Glomerular visceral epithelial cell (primary cell): Measurements from ENCODE around the gene SLC6A18.
"Not testable (repeated sequence)": the region's sequence is repeated elsewhere in the genome, so short reads cannot be mapped to it uniquely, and the experiment has no call there.

Experiments used
- DNase-seq: peaks from one replicate; pipeline ENCODE4 v3.0.0-alpha.2; 2016; ENCODE audit errors: extremely low spot score

The SLC6A18 gene

DNA sequence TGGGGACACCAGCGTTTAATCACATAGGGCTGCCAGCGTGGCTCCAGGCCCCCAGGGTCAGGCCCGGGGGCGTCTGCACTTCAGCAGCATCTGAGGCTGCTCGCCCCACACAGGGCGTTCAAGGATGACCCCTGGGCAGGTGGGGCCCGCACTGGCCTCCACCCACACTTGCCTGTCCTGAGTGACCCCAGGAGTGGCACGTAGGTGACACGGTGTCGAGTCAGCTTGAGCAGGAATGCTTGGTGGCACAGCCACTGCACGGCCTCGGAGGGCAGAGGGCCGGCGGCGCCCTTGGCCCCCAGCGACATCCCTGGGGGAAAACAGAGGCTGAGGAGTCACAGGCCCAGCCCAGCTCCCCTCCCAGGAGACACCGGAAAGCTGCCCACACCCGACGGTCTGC is 29.0 kb downstream of the SLC6A18 start:
- DNase-seq, result peak; percentile 37

- DNase-seq, result peak; percentile 36
Observed at GRCh38 chr5:1255081-1255561, 29.9 kb downstream of the SLC6A18 start.

DNA sequence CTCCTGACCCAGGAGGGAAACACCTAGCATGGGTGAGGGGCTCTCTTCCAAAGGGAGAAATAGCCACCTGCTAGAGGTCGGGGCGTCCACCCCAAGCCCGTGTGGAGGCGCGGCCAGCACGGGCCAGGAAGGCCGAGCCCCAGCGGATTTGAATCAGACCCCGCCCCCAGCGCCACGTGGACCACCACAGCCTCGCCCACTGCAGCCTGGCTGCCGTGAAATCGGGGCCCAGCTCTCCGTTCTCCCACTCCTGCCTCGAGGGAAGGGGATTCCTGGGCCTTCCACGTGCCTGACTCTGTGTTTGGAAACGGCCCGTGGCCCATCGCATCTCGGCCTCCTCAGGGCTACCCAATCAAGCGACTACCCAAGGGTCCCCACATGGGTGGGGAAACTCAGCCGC is 31.6 kb downstream of the SLC6A18 start:
- DNase-seq, result no peak

GRCh38 chr5:1257363-1257762 is 32.2 kb downstream of the SLC6A18 start:
- no peak for DNase-seq

DNA sequence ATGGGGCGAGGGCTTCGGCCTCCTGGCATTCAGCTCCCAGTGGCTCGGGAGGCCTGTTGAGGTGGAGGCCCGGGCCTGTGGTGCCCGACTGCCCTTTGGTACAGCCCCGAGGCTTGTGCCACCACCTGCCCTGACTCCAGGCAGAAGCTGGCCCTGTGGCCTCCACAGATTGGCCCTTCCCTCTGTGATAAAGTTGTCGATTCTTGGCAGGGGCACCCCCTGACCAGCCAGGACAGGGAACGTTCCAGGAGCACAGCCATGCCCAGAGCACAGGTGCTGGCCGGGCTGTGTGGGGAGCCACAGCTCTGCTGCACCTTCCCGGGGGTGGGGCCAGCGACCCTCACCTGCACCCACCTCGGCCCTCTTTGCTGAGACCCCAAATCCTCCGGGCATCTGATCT is 32.7 kb downstream of the SLC6A18 start:
- DNase-seq, result no peak

DNA sequence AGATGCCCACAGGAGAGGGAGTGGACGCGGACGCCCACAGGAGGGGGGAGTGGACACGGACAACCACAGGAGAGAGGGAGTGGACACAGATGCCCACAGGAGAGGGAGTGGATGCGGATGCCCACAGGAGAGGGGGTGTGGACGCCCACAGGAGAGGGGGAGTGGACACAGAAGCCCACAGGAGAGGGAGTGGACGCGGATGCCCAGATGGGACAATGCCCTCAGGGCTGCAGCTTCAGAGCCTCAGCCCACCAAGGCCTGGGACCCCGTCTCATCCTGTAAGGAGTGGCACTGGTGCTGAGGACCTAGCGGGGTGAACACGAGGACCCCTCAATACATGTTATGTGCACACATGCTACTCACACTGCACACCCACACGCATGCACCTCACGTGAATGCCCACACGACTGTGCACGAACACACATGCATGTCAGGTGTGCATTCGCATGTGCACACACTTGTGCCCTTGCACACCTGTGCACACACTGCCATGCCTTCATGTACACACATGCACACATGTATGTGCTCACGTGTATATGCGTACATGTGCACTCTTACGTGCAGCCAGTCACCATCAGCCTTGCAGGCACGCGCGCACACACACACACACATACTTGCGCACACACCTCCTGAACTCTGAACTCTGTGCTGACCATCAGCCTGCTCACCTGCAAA is 34.8 kb downstream of the SLC6A18 start:
- DNase-seq, result no peak

DNA sequence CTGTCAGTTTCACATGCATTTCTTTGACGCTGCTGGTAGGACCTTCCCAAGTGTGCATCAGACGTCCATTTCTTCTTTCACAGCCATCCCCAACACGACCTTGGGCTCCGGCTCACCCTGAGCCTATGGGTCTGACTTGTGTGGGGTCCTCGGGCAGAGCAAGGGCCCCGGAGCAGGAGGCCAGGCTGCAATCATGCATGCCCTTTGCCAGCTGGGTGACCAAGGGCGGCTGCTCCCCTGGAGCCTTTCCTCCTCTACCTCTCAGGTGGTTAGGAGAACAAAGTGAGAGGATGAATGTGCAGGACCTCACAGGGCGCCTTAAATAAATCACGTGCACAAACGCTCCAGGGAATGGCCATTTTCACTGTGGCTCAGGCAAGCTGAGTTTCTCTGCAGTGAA is 36.5 kb downstream of the SLC6A18 start:
- DNase-seq, result no peak

- DNase-seq, result no peak
Observed at GRCh38 chr5:1262381-1262780, 37.2 kb downstream of the SLC6A18 start.

DNA sequence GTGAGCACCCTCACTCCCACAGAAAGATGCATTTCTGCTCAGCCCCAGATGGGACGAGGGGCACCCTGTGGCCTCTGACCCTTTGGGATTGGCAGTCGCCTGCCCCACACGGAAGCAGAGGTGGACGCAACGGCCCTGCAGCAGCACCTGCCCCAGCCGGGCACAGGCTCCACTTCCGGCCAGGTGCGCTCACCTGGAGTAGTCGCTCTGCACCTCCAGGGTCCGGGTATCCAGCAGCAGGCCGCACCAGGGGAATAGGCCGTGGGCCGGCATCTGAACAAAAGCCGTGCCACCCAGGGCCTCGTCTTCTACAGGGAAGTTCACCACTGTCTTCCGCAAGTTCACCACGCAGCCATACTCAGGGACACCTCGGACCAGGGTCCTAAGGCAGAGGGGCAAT is 39.0 kb downstream of the SLC6A18 start:
- DNase-seq, result peak; percentile 16

GRCh38 chr5:1265026-1265425 is 39.8 kb downstream of the SLC6A18 start:
- no peak for DNase-seq

DNA sequence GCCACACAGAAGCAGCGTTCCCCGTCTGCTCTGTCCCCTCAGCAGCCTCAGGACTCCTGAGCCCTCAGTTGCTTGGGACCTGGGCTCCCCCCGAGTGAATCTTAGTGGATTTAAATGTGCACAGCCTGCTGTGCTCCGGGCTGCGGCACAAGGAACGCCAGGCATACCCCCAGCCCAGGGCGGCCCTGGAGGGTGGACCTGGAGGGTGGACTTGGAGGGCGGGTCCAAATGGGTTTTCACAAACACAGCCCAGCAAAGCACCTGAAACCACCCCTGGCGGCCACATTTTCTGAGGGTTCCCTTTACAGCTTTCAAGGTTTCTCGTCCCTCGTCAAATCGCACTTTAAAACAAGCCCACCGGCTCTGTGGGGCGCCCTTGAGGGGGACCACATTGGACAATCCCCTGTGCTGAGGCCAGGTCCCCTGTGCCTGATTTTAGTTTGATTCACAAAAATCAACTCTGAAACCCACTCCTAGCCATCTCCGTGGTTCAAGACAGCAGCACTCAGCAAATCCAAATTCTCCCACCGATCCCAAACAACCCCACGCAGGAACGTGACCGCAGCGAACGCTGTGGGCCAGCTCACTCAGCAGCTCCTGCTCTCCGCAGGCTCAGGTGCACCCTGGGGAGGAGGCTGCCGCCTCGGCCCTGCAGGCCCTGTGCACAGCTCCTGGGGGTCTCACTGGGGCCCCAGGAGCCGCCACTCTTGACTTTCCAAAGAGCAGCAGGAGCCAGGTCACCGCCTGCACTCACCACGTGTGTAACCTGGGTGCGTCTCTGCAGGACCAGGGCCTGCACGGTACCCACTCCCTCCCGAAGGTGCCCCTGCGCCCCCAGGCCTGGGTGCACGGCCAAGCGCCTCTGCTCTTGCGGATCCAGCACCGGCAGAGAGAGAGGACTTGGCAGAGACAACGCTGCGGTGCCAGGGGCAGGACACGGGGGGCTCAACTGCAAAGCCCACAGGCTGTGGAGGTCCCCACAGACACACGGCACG is 40.6 kb downstream of the SLC6A18 start:
- no peak for DNase-seq

- DNase-seq, result no peak
Observed at GRCh38 chr5:1266791-1267190, 41.6 kb downstream of the SLC6A18 start.

GRCh38 chr5:1267464-1267863 is 42.3 kb downstream of the SLC6A18 start:
- not testable (repeated sequence) for DNase-seq

- no peak for DNase-seq
Observed at GRCh38 chr5:1268056-1268455, 42.9 kb downstream of the SLC6A18 start.

- DNase-seq, result no peak
Observed at GRCh38 chr5:1268666-1269065, 43.5 kb downstream of the SLC6A18 start.

GRCh38 chr5:1270426-1270825 is 45.2 kb downstream of the SLC6A18 start:
- no peak for DNase-seq

- peak; percentile 20 for DNase-seq
Observed at GRCh38 chr5:1270933-1271914, 46.0 kb downstream of the SLC6A18 start.

DNA sequence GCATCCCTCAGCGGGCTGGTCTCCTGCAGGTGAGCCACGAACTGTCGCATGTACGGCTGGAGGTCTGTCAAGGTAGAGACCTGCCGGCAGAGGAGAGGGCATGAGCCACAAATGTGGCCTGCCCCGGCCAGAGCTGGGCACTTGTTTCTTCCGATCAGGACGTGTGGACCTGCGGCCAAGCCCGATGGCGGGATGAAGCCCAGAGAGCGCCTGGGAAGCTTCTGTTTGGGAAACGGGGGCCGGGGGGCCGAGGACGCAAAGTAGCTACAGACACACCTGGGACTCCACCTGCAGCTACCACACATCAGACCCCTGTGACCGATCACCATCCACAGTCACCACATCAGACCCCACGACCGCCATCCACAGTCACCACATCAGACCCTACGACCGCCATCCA is 47.0 kb downstream of the SLC6A18 start:
- peak; percentile 31 for DNase-seq

DNA sequence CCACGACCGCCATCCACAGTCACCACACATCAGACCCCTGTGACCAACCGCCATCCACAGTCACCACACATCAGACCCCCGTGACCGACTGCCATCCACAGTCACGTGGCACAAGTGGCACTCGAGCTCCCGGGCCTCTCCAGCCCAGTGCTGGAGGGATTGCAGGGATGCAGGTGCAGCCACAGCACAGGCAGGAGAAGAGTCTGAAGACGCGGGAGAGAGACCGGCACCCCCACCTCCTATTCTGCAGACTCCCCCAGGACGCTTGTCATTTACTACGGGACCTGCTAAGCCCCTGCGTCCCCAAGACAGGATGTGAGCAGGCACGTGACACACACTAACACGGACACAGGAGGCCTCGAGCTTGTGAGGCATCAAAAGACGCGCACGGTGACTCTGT is 48.6 kb downstream of the SLC6A18 start:
- no peak for DNase-seq

DNA sequence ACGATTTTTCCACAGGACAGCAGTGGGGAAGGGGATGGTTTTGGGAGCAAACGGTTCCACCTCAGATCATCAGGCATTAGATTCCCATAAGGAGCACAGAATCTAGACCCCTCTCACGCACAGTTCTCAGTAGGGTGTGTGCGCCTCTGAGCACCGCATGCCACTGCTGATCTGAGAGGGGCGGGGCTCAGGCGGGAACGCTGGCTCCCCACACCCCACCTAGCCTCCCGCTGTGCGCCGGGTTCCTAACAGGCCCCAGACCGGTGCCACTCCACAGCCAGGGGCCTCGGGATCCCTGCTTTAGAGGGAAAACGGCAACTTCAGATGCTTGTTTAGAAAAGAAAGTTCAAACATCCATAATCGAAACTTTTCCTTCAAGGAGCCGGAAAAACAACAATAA is 49.3 kb downstream of the SLC6A18 start:
- no peak for DNase-seq
